HG02852 (cell line): ENCODE data around the gene AKAP13.

Experiments used
- ATAC-seq: cut with Tn5 transposase; IDR thresholded peaks from one replicate; pipeline ENCODE4 v1.9.1; 2021; ENCODE audit warnings: mild to moderate bottlenecking, moderate library complexity; ENCODE audit not compliant: unreplicated experiment

Gene AKAP13

DNA sequence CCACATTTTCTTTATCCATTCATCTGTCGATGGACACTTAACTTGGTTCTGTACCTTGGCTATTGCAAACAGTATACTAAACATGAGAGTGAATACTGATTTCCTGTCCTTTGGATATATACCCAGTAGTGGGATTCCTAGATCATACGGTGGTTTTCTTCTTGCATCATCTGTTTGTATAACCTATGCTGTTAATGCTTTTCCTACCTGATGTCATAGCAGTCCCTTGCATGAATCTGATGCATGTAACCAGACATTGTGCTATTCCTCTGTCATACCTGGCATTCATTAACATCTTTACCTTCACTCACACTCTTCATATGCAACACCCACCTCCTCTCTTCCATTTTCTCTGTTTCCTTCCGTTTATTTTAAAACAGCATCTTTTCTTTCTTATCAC lies 229.1 kb downstream of the AKAP13 start:
- no peak for ATAC-seq

DNA sequence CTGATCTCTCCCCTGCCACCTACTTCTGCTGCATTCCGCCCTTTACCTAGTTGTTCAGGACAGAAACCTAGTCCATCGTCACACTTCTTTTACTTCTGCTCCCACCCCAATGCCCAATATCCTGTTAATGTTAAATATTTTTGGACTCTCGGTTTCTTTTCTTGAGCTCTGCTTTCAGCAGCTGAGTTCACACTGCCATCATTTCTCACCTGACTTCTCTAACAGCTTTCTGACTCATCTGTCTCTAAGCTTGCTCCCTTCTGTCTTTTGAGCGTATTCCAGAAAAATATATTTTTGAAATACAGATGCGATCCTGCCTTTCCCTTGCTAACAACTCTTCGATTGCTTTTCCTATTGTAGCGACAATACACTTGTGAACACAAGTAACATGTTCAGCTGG lies 231.0 kb downstream of the AKAP13 start:
- no peak for ATAC-seq

GRCh38 chr15:85614059-85614458 lies 233.7 kb downstream of the AKAP13 start:
- no peak for ATAC-seq

GRCh38 chr15:85615930-85616329 lies 235.5 kb downstream of the AKAP13 start:
- no peak for ATAC-seq

DNA sequence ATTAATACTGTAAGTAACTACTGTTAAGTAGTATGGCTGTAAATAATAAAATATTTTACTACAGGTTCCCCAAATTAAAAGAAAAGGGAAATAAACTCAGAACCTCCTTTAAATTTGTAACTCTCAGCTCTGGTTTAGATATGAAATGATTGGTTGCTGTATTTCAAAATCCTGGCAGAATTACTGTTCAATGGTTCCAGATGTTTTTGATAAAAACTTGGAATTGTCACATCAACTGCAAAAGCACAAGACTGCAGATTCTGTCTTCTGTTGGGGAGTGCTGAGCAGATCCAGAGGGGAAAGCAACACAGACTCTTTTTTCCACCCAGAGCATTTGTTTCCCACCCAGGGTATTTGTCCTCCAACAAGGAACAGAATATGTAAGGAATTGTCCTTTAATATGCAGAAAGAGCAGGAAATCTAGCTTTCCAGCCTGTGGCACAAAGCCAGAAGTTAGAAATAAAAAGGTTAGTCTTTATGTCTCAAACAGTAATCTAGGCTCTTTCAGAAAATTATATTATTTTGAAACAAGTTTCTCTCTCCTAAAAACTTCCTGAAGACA lies 236.2 kb downstream of the AKAP13 start:
- ATAC-seq = no peak

DNA sequence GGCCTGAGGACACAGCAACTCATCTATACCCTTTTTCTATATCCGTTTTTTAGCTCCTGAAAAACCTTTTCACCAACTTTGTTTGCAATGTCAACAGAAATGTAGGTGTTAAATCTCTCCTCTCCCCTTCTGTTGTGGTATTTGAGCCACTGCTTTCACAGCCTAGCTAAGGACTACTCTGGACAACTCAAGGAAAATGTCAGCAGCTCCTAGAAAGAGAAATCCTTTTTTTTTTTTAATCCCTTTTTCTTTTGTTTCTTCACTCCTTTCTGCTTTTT lies 237.8 kb downstream of the AKAP13 start:
- no peak for ATAC-seq

GRCh38 chr15:85618956-85619491 lies 238.6 kb downstream of the AKAP13 start:
- peak; percentile 87 for ATAC-seq

- ATAC-seq = no peak
These were observed 239.7 kb downstream of the AKAP13 start for GRCh38 chr15:85619992-85620689.

DNA sequence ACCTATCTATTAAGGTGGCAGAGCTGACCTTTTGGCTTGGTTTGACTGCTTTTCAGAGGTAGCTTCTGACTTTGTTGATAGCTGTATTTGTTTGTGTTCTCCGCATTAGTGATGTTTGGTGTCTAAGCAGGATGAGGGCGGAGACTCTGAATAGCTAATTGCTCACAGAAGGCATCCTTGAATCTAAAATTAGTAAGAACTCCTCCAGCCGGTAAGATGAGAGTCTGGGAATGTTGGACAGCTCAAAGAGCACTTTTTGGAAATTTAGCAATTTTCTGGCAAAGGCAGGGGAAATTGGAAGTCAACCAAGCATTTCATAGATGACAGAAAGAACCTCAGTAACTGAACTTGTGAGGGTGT lies 240.3 kb downstream of the AKAP13 start:
- ATAC-seq = no peak

DNA sequence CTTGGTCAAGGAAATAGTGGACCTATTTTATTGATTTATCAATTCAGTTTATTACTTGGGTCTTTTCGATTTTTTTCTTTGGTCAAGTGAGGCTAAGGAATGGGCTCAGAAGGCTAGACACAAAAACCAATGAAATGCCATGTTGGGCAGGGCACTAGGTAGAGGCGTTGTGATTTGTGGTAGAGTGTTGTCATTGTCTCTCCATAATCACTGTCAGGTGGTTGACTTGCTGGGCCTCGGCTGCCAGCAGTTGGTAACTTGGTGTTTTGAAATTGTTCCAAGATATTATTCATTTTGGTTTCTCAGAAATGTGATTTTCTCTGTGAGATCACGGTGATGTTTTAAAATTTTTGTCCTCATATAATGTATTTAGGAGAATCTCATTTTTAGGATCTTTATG lies 240.7 kb downstream of the AKAP13 start:
- no peak for ATAC-seq

DNA sequence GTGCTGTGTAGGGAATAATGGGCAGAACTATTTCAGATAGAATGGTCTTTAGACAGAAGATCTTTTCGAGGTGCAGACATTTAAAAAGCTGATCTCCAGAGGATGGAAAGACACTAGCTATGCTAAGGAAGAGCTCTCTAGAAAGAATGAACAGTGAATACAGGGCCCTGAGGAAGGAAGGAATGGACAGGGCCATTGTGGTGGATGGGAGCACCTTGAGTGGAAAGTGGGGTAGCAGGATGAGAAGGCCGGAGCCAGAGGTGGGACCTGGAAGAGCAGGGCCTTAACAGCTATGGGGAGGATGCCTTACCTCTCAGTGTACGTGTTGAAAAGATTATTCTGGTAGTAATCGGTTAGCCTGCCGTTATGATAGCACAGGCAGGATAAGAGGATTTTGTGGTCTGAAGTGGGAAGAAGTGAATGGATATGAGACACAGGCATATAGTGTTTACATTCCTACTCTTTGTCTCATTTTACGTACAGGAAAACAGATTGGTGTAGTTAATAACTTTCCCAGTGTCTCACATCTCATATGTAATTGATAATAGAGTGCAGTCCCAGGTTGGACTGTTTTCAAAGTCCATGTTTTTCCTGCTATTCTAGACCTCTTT lies 241.9 kb downstream of the AKAP13 start:
- no peak for ATAC-seq

DNA sequence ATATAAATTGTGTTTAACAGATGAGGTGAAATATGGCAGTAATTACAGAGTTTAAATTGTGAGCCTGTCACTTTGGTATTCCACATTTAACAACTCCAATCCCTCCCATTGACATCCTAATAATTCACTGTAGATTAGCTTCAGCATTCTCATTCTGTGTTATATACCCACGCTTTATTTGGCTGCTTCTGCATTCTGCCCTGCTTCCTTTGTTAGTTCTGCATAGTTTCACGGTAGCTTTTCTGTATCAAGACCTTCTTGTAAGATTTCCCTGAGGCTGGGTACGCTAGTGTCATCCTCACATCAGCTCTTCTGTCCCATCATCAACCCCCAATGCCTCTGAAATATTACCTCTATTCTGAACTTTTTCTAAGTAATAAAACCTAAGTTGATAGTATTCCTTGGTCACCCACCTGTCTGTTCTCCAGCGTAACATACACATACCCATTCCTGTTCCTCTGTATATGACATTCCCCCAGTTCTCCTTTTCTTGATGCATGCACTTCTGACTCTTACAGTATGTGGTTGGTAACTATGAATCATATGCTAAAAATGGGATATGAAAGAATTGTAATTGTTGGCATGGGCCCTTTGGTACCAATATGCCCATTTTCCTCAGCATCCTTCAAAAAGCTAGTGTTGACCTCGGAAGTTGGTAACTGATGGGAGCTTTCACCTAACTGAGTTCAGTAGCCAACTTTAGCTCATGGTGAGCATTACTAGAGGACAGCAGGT lies 243.1 kb downstream of the AKAP13 start:
- ATAC-seq = no peak

GRCh38 chr15:85624291-85624801 lies 243.9 kb downstream of the AKAP13 start:
- ATAC-seq = no peak

- ATAC-seq = no peak
These were observed 244.9 kb downstream of the AKAP13 start for GRCh38 chr15:85625166-85625830.

GRCh38 chr15:85625856-85626255 lies 245.5 kb downstream of the AKAP13 start:
- ATAC-seq = peak; percentile 82

- ATAC-seq = no peak
These were observed 247.0 kb downstream of the AKAP13 start for GRCh38 chr15:85627213-85627935.

DNA sequence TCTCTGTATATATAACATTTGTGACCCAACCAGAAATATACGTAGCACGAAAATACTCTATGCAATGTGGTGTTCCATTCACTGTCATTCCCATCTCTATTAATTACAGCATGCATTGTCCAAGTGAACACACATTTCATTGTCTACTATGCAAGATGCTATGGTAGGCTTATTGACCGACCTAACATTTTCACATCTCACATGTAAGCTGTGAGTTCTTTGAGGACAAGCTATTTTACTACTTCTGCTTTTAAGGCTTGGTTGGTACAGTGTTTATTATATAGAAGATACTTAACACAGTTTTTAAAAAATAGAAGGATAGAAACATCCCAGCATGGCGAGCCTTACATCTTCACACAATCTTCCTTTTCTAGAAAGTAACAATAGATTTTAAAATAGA lies 249.9 kb downstream of the AKAP13 start:
- ATAC-seq = no peak

- no peak for ATAC-seq
These were observed 250.6 kb downstream of the AKAP13 start for GRCh38 chr15:85631018-85631417.

GRCh38 chr15:85632014-85632413 lies 251.6 kb downstream of the AKAP13 start:
- ATAC-seq = no peak

- no peak for ATAC-seq
These were observed 253.5 kb downstream of the AKAP13 start for GRCh38 chr15:85633859-85634258.
